Myocyte (in vitro differentiated cells): ENCODE data around the gene AATF. TPM values are rescaled to one million over a fixed set of nuclear protein-coding genes. Genes with fewer than 3 reads are reported as not detected.
A peak's percentile ranks its signal among the peaks of the same experiment; 100 is the strongest.

ENCODE experiments used
- DNase-seq: peaks from one replicate; pipeline ENCODE4 v3.0.0-alpha.2; 2012; ENCODE audit warnings: low read depth
- total RNA-seq: library from RNA; depleted of rRNA; stranded (reverse); fragments of >200 nt; gene quantifications from 2 replicates; pipeline ENCODE4 v1.2.3, GENCODE V29; 2014

Gene AATF
- total RNA-seq, 1 donor from 2014 or later, result 36.1 TPM

- no peak for DNase-seq
These were observed 8.2 kb upstream of the AATF start for GRCh38 chr17:36940313-36941264.

GRCh38 chr17:36941265-36942010 lies 7.3 kb upstream of the AATF start:
- no peak for DNase-seq

- DNase-seq, result no peak
These were observed 6.6 kb upstream of the AATF start for GRCh38 chr17:36942019-36942599.

GRCh38 chr17:36942631-36943125 lies 6.1 kb upstream of the AATF start:
- no peak for DNase-seq

GRCh38 chr17:36943250-36944191 lies 5.2 kb upstream of the AATF start:
- DNase-seq, result no peak

GRCh38 chr17:36944553-36944952 lies 4.2 kb upstream of the AATF start:
- no peak for DNase-seq

GRCh38 chr17:36945140-36945539 lies 3.6 kb upstream of the AATF start:
- no peak for DNase-seq

- no peak for DNase-seq
These were observed 2.6 kb upstream of the AATF start for GRCh38 chr17:36945959-36946725.

- no peak for DNase-seq
These were observed 2.0 kb upstream of the AATF start for GRCh38 chr17:36946726-36947091.

DNA sequence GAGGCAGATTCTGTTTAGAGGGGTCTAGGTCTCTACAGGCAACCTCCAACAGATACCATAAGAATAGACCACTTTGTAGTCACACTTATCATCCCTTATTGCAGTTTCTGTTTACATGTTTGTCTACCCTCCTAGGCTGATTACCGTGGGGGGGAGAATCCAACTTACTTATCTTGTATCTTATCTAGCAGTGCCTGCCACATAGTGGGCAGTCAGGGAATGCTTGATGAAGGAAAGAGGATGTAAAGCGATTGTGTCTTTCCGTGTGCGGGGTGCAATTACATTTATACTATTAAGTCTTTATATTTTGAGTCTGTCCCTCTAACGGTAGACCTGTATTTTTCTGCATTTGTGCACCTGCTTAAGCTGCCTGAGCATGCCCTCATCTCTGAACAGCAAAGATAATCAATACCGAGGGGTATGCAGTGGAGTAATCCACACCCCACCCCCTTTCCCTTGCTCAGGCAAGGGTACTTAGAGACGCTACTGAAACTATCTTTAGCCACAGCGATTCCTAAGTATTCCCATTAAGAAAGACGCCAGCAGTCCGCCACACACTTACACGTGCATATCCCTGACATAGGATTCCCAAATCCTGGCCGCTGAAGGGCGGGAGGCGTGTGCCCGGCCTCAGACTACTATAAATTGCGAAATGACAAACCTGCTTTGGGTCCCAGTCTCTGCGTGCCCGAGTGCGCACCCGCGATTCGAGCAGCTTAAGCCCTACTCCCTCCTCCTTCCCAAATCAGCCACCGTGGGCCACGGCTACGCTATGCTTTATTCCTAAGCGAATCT lies 635 bp upstream of the AATF start:
- DNase-seq, result no peak

GRCh38 chr17:36949461-36949927 lies 740 bp downstream of the AATF start:
- DNase-seq, result peak; percentile 56

DNA sequence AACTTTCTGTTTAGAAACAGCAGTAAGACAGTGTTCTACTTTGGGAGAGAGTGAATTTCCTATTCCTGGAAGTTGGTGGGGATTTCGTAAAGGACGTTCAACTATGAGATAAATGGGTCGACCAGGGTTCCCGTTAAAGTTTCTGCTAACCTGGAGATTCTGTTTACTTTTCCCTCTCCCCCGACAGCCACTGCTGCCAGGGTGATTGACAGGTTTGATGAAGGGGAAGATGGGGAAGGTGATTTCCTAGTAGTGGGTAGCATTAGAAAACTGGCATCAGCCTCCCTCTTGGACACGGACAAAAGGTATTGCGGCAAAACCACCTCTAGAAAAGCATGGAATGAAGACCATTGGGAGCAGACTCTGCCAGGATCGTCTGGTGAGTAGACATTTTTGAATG lies 1.3 kb downstream of the AATF start:
- DNase-seq, result no peak

DNA sequence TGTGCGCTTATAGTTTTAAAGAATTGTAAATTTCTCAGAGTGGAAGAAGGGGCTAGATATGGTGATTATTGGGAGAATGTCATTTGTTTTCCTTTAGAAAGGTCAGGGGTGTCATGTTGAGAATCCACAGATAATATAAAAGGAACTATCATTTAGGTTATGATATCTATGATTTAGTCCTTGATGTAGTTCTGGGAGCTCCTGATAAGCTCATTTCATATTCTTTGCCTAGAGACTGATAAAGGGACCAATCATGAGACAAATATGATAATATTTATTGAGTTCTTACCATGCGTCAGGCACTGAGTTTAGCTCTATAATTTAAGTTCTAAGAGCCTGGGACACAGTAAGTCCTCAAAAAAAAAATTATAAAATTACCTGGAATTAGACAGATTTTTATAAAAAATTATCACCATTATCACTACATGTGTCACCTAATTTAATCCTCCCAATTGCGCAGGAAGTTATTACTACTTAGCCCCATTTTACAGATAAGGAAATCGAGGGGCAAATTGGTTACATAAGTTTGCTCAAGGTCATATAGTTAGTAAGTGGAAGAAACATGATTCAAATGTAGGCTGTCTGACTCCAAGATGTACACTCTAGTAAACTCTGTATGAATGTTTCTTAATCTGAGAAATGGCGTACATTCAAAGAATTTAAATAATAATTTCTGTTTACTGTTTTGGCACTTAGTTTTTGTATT lies 2.5 kb downstream of the AATF start:
- no peak for DNase-seq

GRCh38 chr17:36971508-36971907 lies 22.8 kb downstream of the AATF start:
- no peak for DNase-seq

DNA sequence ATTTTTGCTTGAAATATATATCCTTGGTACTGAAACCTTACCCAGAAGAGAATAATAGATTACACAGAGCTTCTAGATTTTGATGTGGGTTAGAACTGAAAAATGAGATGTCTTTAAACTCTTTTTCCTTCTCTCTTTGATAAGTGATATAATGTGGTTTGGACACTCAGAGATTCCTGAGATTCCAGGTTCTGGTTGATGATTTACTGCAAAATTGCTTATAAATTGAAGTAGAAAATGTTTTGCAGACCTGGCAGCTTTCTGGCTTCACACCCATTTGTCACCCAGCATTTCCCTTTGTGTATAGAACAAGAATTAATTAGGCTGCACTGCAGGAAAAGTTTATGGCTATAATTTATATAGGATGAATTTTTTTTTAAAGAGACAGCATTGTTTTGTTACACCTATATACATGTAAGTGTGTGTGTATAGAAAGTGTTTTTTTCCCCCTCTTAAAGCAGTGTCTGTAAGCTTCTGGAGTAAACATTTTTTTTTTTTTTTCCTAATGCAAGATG lies 23.5 kb downstream of the AATF start:
- no peak for DNase-seq

- no peak for DNase-seq
These were observed 24.2 kb downstream of the AATF start for GRCh38 chr17:36972905-36973304.

- DNase-seq, result no peak
These were observed 27.3 kb downstream of the AATF start for GRCh38 chr17:36975922-36976515.

- no peak for DNase-seq
These were observed 28.3 kb downstream of the AATF start for GRCh38 chr17:36977066-36977465.
